HG03342 (cell line): Measurements from ENCODE around the gene GRAMD2A.

Experiments used
- ATAC-seq: cut with Tn5 transposase; IDR thresholded peaks from one replicate; pipeline ENCODE4 v1.9.1; 2021; ENCODE audit warnings: mild to moderate bottlenecking, moderate library complexity; ENCODE audit not compliant: unreplicated experiment

GRAMD2A gene

DNA sequence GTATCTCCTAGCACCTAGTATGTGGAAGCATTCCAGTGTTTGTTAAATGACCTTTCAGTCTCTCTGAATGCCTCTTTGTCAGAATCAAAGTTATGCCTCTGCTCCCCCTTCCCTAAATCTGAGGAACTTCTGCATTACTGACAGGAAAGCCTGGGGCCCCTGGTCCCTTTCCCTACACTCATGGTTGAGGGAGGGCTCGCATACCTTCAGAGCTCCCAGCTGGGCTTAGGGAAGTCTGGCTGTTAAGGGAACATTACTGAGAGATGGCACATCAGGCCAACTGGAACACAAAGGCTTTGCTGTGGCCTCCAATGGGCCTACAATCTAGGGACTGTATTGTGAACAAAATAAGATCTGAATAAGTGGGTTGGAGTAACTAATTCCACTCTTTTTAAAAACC, 23.1 kb upstream of the GRAMD2A start:
- no peak for ATAC-seq

GRCh38 chr15:72217216-72217615, 19.6 kb upstream of the GRAMD2A start:
- ATAC-seq, result no peak

- ATAC-seq, result no peak
Measured at GRCh38 chr15:72216079-72216478, 18.5 kb upstream of the GRAMD2A start.

DNA sequence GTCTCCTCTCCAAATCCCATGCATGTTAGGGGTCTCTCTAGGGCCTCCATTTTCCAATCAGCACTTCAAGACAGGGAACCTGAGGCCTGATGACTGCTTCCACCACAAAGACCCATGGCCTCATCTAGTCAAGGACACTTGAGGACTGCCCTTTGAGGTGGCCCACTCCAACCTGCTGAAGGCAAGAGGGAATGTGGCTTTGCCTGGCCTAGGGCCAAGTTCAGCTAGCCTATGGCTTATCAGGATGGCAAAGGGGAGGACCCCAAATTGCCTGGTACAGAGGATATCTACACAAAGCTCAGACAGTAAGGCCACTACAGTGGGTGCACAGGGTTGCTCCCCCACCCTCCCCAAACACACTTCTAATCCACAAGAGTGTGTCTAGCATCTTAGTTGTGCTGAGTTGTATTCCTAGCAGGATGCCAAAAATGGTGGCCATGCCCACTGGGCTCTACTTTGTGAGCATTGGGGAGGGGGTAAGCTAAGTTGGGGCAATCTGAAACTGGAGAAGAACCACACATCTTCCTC, 10.0 kb upstream of the GRAMD2A start:
- no peak for ATAC-seq

DNA sequence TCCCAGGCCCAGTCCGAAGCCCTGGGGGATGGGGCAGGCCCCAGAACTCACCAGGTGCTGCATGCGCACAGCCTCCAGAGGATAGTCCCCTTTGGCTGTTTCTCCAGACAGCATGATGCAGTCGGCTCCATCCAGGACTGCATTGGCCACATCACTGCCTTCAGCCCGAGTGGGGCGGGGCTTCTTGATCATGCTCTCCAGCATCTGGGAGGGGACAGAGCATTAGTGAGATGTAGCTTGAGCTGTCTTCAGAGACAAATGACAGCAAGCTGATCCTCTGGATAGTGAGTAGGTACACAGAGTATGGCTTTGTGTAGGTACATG, 9.1 kb upstream of the GRAMD2A start:
- no peak for ATAC-seq

DNA sequence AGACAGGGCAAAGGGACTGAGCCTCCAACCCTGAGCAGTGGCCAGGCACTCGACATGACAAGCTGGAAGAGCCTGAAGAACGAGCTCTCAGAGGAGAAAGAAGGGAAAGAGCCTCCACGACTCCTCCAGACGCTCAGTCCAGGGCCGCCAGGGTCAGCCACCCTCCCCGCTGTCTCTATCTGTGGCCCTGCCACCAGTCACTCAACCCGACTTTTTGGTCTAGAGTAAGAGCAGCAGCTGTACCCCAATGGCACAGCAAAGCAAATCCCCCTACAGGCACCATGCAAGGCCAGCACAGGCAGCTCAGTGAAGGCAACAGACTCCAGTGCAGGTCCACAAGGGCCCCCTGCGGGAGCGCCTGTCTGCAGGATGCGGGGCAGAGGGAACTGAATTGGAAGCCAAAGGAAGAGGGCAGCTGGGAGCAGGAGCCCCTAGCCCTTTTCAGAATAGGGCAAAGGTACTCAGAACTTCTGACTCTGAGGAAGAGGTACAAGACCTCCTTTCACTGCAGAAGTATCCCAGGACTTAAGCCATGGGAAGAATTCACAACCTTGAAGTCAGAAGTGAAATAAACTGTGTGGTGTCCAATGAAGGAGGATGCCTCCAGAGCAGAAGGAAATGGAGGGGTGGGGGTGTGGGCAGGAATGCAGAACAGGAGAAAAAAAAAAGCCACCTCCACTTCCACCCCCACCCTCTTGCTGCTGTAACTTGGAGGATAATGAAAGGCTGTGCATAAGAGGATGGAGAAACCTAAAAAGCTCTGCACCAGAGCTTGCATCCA, 8.5 kb upstream of the GRAMD2A start:
- ATAC-seq, result no peak

GRCh38 chr15:72205273-72205672, 7.7 kb upstream of the GRAMD2A start:
- no peak for ATAC-seq

GRCh38 chr15:72203507-72203837, 5.9 kb upstream of the GRAMD2A start:
- ATAC-seq, result no peak

- no peak for ATAC-seq
Measured at GRCh38 chr15:72202801-72203506, 5.4 kb upstream of the GRAMD2A start.

DNA sequence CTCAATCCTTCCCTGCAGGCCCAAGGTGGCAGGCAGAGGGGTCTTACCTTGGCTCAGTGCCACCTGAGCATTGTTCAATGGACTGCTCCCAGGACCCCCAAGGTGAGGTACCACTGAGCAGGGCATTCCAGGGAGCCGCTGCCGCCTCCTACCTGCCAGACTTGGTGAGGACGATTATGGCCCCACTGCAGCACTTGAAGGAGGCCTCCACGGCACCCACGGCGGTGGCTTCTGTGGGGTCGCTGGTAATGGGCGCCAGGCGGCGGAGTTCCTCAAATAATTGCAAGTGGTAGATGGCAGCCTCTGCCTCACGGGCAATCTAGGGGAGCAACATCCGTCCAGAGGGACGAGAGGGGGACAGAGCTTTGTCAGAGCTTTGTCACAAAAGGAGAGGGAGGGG, 4.7 kb upstream of the GRAMD2A start:
- no peak for ATAC-seq

DNA sequence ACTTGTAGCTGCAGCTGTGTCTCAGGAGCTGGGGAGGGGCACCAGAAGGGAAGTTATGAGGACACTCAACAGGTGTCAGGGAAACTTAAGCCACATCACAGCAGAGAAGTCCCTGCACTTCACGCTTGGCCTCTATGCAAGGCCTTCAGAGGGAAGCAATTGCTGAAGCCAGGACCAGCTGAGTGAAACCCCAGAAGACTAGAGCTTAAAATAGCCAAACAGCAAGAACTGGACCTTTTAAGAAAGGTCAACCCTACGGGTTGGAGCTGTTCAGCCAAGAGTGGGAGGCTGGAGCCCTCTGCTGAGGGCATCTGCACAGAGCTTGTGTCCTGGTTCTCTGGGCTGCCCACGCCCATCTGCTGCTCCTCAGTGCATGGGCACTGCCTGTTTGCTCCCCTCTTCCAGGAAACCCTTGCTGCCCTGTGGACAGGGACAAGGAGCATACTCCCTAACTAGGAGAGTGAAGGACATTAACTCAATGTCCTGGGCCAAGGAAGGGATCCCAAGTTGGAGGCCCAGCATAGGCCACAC, 3.9 kb upstream of the GRAMD2A start:
- no peak for ATAC-seq

GRCh38 chr15:72200395-72201237, 3.0 kb upstream of the GRAMD2A start:
- no peak for ATAC-seq

- no peak for ATAC-seq
Measured at GRCh38 chr15:72199721-72200212, 2.2 kb upstream of the GRAMD2A start.

- no peak for ATAC-seq
Measured at GRCh38 chr15:72199205-72199515, 1.6 kb upstream of the GRAMD2A start.

DNA sequence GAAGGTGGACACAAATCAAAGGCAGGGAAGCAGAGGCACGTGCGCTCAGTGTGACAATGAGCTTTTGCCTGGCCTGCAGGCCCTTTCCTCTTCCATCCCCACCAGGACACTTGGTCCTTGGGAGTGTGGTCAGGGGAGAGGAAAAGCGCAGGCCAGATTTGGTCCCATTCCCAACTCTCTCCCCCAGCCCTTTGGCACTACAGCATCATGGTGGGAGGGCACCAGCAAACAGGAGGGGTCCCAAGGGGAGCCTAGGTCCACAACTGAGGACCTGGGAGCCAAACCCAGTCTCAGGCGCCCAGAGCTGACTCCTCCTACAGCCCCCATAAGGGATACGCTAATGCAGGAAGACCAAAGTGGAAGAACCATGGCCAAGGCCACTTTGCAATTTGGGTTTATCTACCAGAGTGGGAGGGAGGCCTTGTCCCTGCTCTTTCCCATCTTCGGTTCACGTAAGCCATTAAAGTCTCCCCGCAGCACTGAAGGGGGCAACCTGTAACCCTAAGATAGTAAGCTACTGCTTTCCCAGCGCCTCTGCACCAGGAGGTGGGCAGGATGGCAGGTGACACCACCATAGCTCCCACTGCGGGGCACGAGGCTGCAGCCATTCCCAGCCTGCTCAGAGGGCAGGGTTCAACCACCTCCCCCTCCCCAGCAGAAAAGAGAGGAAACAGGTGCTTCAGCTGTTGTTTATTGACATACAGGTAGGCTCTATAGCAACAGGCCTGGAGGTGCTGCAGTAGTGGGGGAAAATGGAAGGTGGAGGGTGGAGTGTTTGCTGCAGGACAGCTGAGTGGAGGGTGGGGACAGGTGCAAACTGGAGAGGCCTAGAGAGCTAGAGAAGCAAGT, 993 bp upstream of the GRAMD2A start:
- no peak for ATAC-seq

DNA sequence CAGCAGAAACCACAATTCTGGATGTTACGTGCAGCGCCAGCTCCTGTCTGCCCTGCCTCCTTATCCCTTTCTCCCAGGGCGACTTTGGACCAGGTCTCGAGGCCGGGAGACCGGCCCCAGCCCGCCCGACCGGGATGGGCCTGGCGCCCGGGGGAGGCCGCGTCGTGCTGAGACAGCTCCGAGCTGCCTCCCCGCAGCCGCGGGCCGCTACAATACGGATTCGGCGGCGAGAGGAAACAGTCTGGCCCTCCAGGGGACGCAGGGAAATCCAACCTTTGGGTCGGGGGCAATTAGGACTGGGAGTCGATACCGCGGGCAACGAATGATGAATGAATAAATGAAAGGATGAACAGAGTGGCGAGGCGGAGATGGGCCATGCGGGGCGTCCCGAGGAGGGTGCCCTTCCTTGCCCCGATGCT, 537 bp downstream of the GRAMD2A start:
- ATAC-seq, result no peak

DNA sequence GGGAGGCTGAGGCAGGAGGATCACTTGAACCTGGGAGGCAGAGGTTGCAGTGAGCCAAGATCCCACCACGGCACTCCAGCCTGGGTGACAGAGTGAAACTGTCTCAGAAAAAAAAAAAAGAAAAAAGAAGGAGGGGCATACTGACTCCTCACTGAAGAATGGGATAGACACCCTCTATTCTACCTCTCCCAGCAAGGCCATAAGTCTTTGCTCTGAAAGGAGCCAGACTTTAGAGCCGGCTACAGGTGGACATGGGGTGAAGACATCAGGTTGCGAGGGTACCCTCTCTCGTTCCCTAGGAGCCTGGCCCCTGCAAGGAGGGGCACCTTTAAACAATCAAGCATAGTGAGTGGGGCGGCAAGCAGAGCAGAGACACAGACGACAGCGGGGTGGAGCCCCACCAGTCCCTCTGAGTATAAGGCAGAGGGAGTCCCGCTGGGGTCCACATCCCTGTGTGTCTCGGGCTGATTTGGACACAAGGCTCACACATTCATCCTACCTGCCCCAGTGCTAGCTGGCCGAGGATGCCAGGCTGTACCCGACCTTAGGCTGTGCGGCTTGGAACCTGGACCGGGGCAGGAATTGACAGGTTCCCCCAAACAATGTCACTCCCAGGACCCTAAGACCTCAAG, 1.1 kb downstream of the GRAMD2A start:
- no peak for ATAC-seq

DNA sequence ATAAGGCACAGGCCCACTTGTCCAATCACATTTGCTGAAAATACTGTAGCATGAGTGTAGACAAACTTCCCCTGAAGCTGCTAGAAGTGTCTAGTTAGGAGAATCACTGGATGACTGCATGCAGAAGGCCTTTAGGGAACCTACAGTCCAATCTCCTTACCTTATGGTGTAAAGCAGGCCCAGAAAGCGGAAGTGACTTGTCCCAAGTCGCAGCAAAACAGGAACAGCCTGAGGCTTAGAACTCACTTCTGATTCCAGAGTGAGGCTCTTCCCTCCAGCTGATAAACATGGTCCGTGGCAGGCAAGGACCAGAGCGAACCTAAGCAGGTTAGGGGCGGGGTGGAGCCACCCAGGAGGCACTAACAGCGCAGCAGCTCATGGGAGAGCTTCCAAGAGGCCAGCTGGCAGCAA, 2.5 kb downstream of the GRAMD2A start:
- ATAC-seq, result no peak

GRCh38 chr15:72193836-72194396, 3.7 kb downstream of the GRAMD2A start:
- ATAC-seq, result no peak

DNA sequence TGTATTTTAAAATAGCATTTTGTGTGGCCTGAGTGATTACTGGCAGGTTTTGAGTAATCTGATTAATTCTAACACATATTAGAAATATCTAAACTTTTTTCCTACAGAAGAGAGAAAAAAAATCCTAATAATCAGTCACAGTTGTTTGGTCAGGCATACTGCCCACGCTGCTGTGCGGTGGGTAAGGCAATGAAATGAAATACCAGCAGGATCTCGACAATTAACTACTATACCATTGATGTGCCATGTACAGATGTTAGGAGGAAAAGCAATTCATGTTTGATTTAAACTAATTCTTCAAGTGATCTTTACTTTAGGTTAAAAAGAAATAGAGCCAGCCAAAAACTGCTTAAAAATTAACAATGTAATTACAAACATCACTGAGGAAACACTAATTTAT, 5.2 kb downstream of the GRAMD2A start:
- no peak for ATAC-seq
